ENCODE results near the gene CCDC85C.

GRCh38 chr14:99535448-99535847, 68.6 kb downstream of the CCDC85C start:
- TF ChIP-seq USF2 (CRISPR knock-in tag; IDR thresholded peaks at IDR 0.05), result no peak
- TF ChIP-seq CTCF (IDR thresholded peaks at IDR 0.05), result no peak
- no peak for TF ChIP-seq TEAD4 (CRISPR knock-in tag; IDR thresholded peaks at IDR 0.05)
- TF ChIP-seq IRF1 (CRISPR knock-in tag; IDR thresholded peaks at IDR 0.05), result no peak
- no peak for TF ChIP-seq ZSCAN18 (CRISPR knock-in tag; IDR thresholded peaks at IDR 0.05)
- no peak for TF ChIP-seq MAX (CRISPR knock-in tag; IDR thresholded peaks at IDR 0.05)
- TF ChIP-seq TP53 (CRISPR knock-in tag; IDR thresholded peaks at IDR 0.05), result no peak
- TF ChIP-seq CREB1 (CRISPR knock-in tag; IDR thresholded peaks at IDR 0.05), result no peak
- TF ChIP-seq MXD4 (CRISPR knock-in tag; IDR thresholded peaks at IDR 0.05; ENCODE audit: borderline replicate concordance), result no peak
- TF ChIP-seq HMGXB4 (CRISPR knock-in tag; IDR thresholded peaks at IDR 0.05), result no peak
